Right atrium auricular region (tissue), 2 donors: ENCODE data around the gene SORBS1. TPM values are rescaled to one million over a fixed set of nuclear protein-coding genes. Genes with fewer than 3 reads are reported as not detected.

ENCODE experiments used
- DNase-seq: peaks from one replicate; pipeline ENCODE4 v3.0.0-alpha.2; 2019; ENCODE audit warnings: low spot score
- H3K27ac ChIP-seq, 2 donors: fragments of 200-600 bp; sonication (generic); 1 replicate in 1 of 2; 2 replicates in 1 of 2; pipeline ENCODE4 v1.5.1; 2016 to 2019
- H3K27me3 ChIP-seq, 2 donors: fragments of 200-600 bp; sonication (generic); one replicate each; pipeline versions ENCODE4 v1.5.1 to v1.6.0; 2017 to 2019
- H3K36me3 ChIP-seq: fragments of 200-600 bp; sonication (generic); one replicate; pipeline ENCODE4 v1.5.1; 2016
- H3K4me1 ChIP-seq, 2 donors: fragments of 200-600 bp; sonication (generic); one replicate each; pipeline versions ENCODE4 v1.5.1 to v1.6.0; 2017 to 2019
- H3K4me3 ChIP-seq, 2 donors: fragments of 200-600 bp; sonication (generic); 1 replicate in 1 of 2; 2 replicates in 1 of 2; pipeline ENCODE4 v1.5.1; 2017 to 2019; ENCODE audit warnings: mild to moderate bottlenecking in 1 of 2, moderate library complexity in 1 of 2
- H3K9me3 ChIP-seq, 2 donors: fragments of 200-600 bp; sonication (generic); one replicate each; pipeline ENCODE4 v1.5.1; 2019
- total RNA-seq, 2 donors: library from RNA; depleted of rRNA; stranded (reverse); fragments of >200 nt; gene quantifications; one replicate each; pipeline ENCODE4 v1.1.0, GENCODE V29; 2016
- TF ChIP-seq, protein P1 (sequence below), 2 donors: fragments of 200-600 bp; sonication (generic); IDR thresholded peaks; one replicate each; pipeline ENCODE4 v1.5.1; 2019; ENCODE audit warnings: antibody characterized with exemption in 2 of 2

SORBS1 gene
- total RNA-seq, 2 donors from 2014 or later: 742 to 815 TPM

DNA sequence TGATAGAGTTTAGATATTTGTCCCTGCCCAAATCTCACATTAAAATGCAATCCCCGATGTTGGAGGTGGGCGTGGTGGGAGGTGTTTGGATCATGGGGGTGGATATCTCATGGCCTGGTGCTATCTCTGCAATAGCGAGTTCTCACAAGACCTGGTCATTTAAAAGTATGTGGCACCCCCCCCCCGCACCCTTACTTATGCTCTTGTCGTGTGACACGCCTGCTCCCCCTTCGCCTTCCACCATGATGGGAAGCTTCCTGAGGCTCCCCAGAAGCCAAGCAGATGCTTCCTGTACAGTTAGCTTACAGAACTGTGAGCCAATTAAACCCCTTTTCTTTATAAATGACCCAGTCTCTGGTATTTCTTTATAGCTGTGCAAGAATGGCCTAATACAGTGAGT, 118.8 kb downstream of the SORBS1 start:
- Histone ChIP-seq H3K4me1 (peaks cover 0 to 79% of the 10 kb centered on the region in 2 donors), H3K27ac (peak overlapping the region; percentile 31 to 96), H3K4me3 (no peak overlapping the region), H3K27me3 (no peaks in the 10 kb centered on the region), H3K9me3 (no peaks in the 10 kb centered on the region), H3K36me3 (peaks cover 23% of the 10 kb centered on the region)
- DNase-seq: no peak
- TF ChIP-seq, protein P1, sequence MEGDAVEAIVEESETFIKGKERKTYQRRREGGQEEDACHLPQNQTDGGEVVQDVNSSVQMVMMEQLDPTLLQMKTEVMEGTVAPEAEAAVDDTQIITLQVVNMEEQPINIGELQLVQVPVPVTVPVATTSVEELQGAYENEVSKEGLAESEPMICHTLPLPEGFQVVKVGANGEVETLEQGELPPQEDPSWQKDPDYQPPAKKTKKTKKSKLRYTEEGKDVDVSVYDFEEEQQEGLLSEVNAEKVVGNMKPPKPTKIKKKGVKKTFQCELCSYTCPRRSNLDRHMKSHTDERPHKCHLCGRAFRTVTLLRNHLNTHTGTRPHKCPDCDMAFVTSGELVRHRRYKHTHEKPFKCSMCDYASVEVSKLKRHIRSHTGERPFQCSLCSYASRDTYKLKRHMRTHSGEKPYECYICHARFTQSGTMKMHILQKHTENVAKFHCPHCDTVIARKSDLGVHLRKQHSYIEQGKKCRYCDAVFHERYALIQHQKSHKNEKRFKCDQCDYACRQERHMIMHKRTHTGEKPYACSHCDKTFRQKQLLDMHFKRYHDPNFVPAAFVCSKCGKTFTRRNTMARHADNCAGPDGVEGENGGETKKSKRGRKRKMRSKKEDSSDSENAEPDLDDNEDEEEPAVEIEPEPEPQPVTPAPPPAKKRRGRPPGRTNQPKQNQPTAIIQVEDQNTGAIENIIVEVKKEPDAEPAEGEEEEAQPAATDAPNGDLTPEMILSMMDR (IDR thresholded peaks at IDR 0.05): no peak

DNA sequence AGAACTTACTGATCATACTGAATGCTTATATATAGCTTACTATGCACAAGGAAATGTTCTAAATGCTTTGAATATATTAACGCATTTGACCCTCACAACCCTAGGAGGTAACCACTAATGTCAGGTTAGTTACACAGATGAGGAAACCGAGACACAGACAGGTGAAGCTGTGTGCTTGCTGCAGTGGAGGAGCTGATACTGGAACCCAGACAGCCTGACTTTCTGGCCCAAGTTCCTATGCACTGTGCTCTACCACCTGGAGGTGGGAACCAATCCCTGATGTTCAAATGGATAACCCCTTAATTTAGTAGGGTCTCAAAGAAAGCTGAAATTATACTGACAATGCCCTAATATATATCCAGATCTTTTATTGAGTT, 119.6 kb downstream of the SORBS1 start:
- Histone ChIP-seq H3K4me1 (peaks cover 0 to 79% of the 10 kb centered on the region in 2 donors), H3K27ac (peak overlapping the region; percentile 31 to 96), H3K4me3 (no peak overlapping the region), H3K36me3 (peaks cover 31% of the 10 kb centered on the region), H3K9me3 (no peaks in the 10 kb centered on the region), H3K27me3 (no peaks in the 10 kb centered on the region)
- TF ChIP-seq, protein P1 (IDR thresholded peaks at IDR 0.05): no peak
- DNase-seq: no peak

DNA sequence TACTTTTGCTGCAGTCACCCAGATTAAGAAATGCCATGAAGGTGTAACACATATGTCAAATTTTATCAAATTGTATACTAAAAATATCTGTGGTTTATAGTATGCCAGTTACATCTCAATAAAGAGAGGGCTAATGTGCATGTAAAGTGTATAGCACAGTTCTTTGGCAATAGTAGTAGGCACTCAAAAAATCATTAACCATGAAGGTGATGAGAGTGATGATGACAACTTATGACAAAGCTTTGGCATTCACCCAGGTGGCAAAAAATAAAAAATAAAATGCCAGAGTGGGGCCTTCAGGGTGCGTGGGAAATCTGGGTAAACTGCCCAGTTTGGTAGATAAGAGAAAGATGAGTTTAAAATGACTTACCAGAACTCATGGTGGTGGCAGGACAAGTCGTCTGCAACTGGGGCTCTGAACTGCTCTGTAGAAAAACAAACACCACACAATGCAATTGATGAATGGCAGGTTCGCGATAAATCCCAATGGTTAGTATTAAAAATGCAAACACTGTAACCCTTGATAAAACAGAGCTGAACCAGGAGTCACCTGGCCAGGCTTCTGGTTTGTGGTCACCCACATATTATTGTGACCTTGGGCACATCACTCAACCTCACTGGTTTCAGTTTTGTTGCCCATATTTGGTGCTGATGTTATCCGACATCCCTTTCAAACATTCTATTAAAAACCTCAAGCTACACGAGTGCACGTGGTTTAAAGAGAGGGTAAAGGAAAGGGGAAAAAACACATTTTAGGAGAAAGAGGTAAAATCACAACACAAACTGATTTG, 120.2 kb downstream of the SORBS1 start:
- Histone ChIP-seq H3K4me3 (no peak overlapping the region), H3K4me1 (peaks cover 0 to 78% of the 10 kb centered on the region in 2 donors), H3K27me3 (no peaks in the 10 kb centered on the region), H3K9me3 (no peaks in the 10 kb centered on the region), H3K36me3 (peaks cover 37% of the 10 kb centered on the region), H3K27ac (peak overlapping the region; percentile 31 to 96)
- TF ChIP-seq, protein P1 (IDR thresholded peaks at IDR 0.05): no peak
- no peak for DNase-seq

DNA sequence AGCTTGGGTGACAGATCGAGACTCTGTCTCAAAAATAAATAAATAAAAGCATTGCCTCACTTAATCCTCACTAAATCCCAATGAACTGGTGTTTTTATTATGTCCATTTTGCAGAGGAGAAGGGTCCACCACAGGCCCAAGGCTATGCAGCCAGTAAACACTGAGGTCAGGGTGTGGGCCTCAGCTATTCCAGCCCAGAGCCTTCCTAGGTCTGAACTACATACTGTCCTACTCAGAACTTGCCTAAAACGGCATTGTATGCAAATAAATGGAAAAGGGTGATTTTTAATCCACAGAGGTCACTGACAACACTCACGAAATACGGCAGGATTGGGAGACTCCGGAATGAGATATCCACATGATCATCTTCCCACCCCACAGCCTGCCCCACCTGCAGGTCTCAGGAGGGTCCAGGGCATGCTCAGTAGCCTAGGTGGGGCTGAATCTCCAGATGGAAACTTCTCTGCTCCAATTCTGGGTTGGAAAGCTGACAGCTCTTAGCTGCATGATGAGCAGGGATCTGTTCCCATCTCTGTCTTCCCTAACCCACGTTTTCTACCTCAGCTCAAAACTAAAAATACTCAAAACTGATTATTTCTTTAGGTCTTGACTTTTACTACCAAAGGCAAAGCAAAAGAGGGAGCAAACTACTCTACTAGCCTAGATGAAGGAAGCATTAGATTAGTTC, 121.0 kb downstream of the SORBS1 start:
- no peaks in the 10 kb centered on the region for H3K27me3 ChIP-seq
- peak overlapping the region; percentile 31 to 96 for H3K27ac ChIP-seq
- peaks cover 44% of the 10 kb centered on the region for H3K36me3 ChIP-seq
- H3K4me1 ChIP-seq: peaks cover 0 to 78% of the 10 kb centered on the region in 2 donors
- H3K9me3 ChIP-seq: no peaks in the 10 kb centered on the region
- H3K4me3 ChIP-seq: no peak overlapping the region
- TF ChIP-seq, protein P1 (IDR thresholded peaks at IDR 0.05): no peak
- DNase-seq: no peak

DNA sequence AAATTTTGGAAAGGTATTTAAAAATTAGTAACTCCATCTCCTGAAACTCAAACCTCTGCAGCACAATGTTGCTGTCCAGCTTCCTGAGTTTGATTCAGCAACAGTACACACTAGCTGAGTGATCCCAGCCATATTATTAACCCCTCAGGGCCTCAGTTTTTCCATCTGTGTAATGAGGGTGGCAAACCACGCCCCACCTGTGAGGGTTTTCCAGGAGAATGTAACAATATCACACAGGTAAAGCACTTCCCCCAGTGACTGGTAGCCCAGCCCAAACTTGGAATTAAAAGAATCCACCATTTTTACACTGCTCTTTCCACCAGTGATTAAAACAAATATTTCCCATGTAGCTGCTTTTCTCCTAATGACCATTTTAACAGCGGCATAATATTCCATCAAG, 122.4 kb downstream of the SORBS1 start:
- TF ChIP-seq, protein P1 (IDR thresholded peaks at IDR 0.05): no peak
- H3K9me3 ChIP-seq: no peaks in the 10 kb centered on the region
- H3K27ac ChIP-seq: peak overlapping the region; percentile 66 to 96
- H3K36me3 ChIP-seq: peaks cover 50% of the 10 kb centered on the region
- peaks cover 0 to 76% of the 10 kb centered on the region in 2 donors for H3K4me1 ChIP-seq
- DNase-seq: no peak
- H3K4me3 ChIP-seq: no peak overlapping the region
- H3K27me3 ChIP-seq: no peaks in the 10 kb centered on the region
